HepG2 (cell line): Measurements from ENCODE around the gene DDX4. TPM values are rescaled to one million over a fixed set of nuclear protein-coding genes. Genes with fewer than 3 reads are reported as not detected.
"Not testable (repeated sequence)": the region's sequence is repeated elsewhere in the genome, so short reads cannot be mapped to it uniquely, and the experiment has no call there.

ENCODE experiments used
- ATAC-seq: fragments of 200-7000 bp; cut with Tn5 transposase; 3 replicates; pipeline ENCODE4 v1.9.1; 2020; ENCODE audit warnings: mild to moderate bottlenecking, moderate library complexity
- BruUV-seq: library from RNA; stranded (reverse); fragments of 400-500 nt; replicated peaks from 2 replicates; lab custom pipeline; 2021; lab: Mats Ljungman, UMichigan
- CTCF ChIA-PET: fragments of 300-600 bp; formaldehyde crosslinking; extraction: SDS; loops from one replicate; lab custom pipeline; 2021; ENCODE audit warnings: low total read pairs, inconsistent platforms, low intra/inter-chr PET ratio; lab: Yijun Ruan, JAX
- POLR2A ChIA-PET: fragments of 350-600 bp; sonication (Branson Sonifier 250); formaldehyde crosslinking; loops from one replicate; lab custom pipeline; 2020; ENCODE audit warnings: antibody characterized with exemption, inconsistent platforms; lab: Yijun Ruan, JAX
- DNase-seq: peaks from one replicate; pipeline ENCODE4 v3.0.0-alpha.2; 2015; ENCODE audit warnings: low spot score
- FAIRE-seq: peaks from 3 replicates; lab custom pipeline; 2011; peaks lifted over from hg19 to GRCh38; lab: Jason Lieb, UNC
- H2AFZ ChIP-seq: one replicate; pipeline ENCODE4 v1.6.1; 2011; ENCODE audit warnings: low read length, inconsistent platforms
- H3K27ac ChIP-seq: fragments of 300-600 bp; 3 replicates; pipeline ENCODE4 v1.8.0; 2011; ENCODE audit warnings: mixed run types, mild to moderate bottlenecking, mixed read lengths, low read length, inconsistent platforms; ENCODE audit not compliant: insufficient read depth; ENCODE audit errors: extremely low read length
- H3K27me3 ChIP-seq, 2 experiments: fragments of 200-600 bp in 1 of 2; 2 replicates in 1 of 2; 3 replicates in 1 of 2; pipeline versions ENCODE4 v1.6.0 to v1.8.0; 2011; ENCODE audit warnings: low read length in 2 of 2, mild to moderate bottlenecking in 2 of 2, moderate library complexity in 2 of 2, inconsistent platforms in 1 of 2; ENCODE audit not compliant: insufficient read depth in 2 of 2, control insufficient read depth in 1 of 2
- H3K36me3 ChIP-seq, 2 experiments: fragments of 200-600 bp in 1 of 2; replicated peaks in 1 of 2; 2 replicates in 1 of 2; 3 replicates in 1 of 2; pipeline versions ENCODE4 v1.5.1 to v1.8.0; 2011; ENCODE audit warnings: low read length in 2 of 2, inconsistent platforms in 1 of 2; ENCODE audit not compliant: insufficient read depth in 2 of 2, control insufficient read depth in 1 of 2
- H3K4me1 ChIP-seq: 2 replicates; pipeline ENCODE4 v1.5.1; 2012; ENCODE audit warnings: low read length, inconsistent platforms; ENCODE audit not compliant: insufficient read depth
- H3K4me2 ChIP-seq: 2 replicates; pipeline ENCODE4 v1.6.0; 2011; ENCODE audit warnings: low read depth, low read length, inconsistent platforms
- H3K4me3 ChIP-seq, 3 experiments: fragments of 200-600 bp in 1 of 3; sonication (generic), shearing (Covaris generic) in 1 of 3; replicated peaks in 1 of 3; 2 replicates each; pipeline ENCODE4 v1.5.1; 2011 to 2016; ENCODE audit warnings: low read length in 3 of 3, inconsistent platforms in 2 of 3, low read depth in 2 of 3, mild to moderate bottlenecking in 2 of 3, control low read depth in 1 of 3, mixed read lengths in 1 of 3; ENCODE audit not compliant: insufficient read depth in 1 of 3
- H3K79me2 ChIP-seq: one replicate; pipeline ENCODE4 v1.6.1; 2011; ENCODE audit warnings: low read length, inconsistent platforms; ENCODE audit not compliant: insufficient read depth
- H3K9ac ChIP-seq: 2 replicates; pipeline ENCODE4 v1.6.0; 2011; ENCODE audit warnings: mild to moderate bottlenecking, low read depth, low read length, inconsistent platforms; ENCODE audit not compliant: insufficient read depth
- H3K9me3 ChIP-seq: 2 replicates; pipeline ENCODE4 v1.5.1; 2012; ENCODE audit warnings: mild to moderate bottlenecking, low read length
- H4K20me1 ChIP-seq: 2 replicates; pipeline ENCODE4 v1.6.0; 2011; ENCODE audit warnings: inconsistent platforms, mild to moderate bottlenecking, low read length, moderate library complexity; ENCODE audit not compliant: insufficient read depth
- FOXA1 ChIP-seq, 2 experiments: fragments of 450-650 bp in 1 of 2; sonication (generic) in 1 of 2; formaldehyde crosslinking in 1 of 2; IDR thresholded peaks; 2 replicates each; pipeline versions ENCODE4 v1.4.0 to v1.6.1; 2016 to 2020; ENCODE audit warnings: missing genetic modification reagents in 1 of 2
- FOXA3 ChIP-seq: IDR thresholded peaks from 2 replicates; pipeline ENCODE4 v1.6.1; 2016; ENCODE audit warnings: missing genetic modification reagents, missing compliant biosample characterization
- ZMYM4 ChIP-seq: sonication (generic); formaldehyde crosslinking; IDR thresholded peaks from 2 replicates; pipeline ENCODE4 v1.8.1; 2023; ENCODE audit warnings: mild to moderate bottlenecking, missing genetic modification reagents
- WGBS: methylation state at CpG from one replicate; pipeline ENCODE4 v1.1.6; 2017; ENCODE audit warnings: low lambda C conversion rate; 5-methylcytosine and 5-hydroxymethylcytosine counted together
- in situ Hi-C: cut with HindIII; loops from 2 replicates; pipeline ENCODE4 v1.10.0; 2017; ENCODE audit warnings: low pct_unique_long_range_greater_than_20kb; ENCODE audit not compliant: extremely low pct_ligation_motif_present
- intact Hi-C: fragments of 100-400 bp; cut with micrococcal nuclease; formaldehyde crosslinking; loops from one replicate; pipeline ENCODE4 v1.10.0; 2022; ENCODE audit not compliant: unreplicated experiment
- polyA plus RNA-seq, 8 experiments: library from polyadenylated mRNA; depleted of rRNA in 3 of 8; stranded (reverse) in 7 of 8; unstranded in 1 of 8; fragments of >200 nt; fragmentation: Illumina TruSeq in 4 of 8; extraction: Trizol in 4 of 8; gene quantifications; 2 replicates each; pipeline versions ENCODE4 v1.2.1 to v1.2.3, GENCODE V29; 2011 to 2016; ENCODE audit warnings: low read depth in 4 of 8, missing spikeins in 1 of 8, mixed read lengths in 1 of 8; ENCODE audit not compliant: insufficient read depth in 1 of 8
- total RNA-seq, 5 experiments: library from RNA; depleted of rRNA; stranded (reverse); fragments of >200 nt; fragmentation: Illumina TruSeq; extraction: Trizol; gene quantifications; 2 replicates each; pipeline ENCODE4 v1.2.3, GENCODE V29; 2016; ENCODE audit warnings: low read depth in 1 of 5
- TF ChIP-seq, protein P1 (sequence below): sonication (generic); formaldehyde crosslinking; IDR thresholded peaks from 2 replicates; pipeline ENCODE4 v1.4.0; 2020; ENCODE audit warnings: missing genetic modification reagents

DDX4 gene
- total and polyA plus RNA-seq, 2 of the 13 experiments (the other 11 are each of a cell fraction or from before 2014, with no cell fraction given), result 0.05 TPM; not detected in 1

DNA sequence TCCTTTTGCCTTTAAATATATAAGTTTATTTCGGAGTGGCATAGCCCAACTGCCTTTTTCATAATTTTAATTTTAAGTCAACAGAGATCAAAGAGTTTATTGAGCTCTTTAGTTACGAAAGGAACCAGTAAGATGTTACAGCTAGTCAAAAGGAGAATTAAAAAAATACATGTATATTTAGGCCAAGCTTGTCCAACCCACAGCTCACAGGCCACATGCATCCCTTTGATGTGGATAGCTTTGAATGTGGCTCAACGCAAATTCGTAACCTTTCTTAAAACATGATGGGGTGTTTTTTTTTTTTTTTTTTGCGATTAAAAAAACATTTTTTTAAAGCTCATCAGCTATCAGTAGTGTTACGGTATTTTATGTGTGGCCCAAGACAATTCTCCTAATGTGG is 63.1 kb downstream of the DDX4 start (continued):
- TF ChIP-seq, protein P1, sequence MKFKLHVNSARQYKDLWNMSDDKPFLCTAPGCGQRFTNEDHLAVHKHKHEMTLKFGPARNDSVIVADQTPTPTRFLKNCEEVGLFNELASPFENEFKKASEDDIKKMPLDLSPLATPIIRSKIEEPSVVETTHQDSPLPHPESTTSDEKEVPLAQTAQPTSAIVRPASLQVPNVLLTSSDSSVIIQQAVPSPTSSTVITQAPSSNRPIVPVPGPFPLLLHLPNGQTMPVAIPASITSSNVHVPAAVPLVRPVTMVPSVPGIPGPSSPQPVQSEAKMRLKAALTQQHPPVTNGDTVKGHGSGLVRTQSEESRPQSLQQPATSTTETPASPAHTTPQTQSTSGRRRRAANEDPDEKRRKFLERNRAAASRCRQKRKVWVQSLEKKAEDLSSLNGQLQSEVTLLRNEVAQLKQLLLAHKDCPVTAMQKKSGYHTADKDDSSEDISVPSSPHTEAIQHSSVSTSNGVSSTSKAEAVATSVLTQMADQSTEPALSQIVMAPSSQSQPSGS (CRISPR knock-in tag), result no peak

DNA sequence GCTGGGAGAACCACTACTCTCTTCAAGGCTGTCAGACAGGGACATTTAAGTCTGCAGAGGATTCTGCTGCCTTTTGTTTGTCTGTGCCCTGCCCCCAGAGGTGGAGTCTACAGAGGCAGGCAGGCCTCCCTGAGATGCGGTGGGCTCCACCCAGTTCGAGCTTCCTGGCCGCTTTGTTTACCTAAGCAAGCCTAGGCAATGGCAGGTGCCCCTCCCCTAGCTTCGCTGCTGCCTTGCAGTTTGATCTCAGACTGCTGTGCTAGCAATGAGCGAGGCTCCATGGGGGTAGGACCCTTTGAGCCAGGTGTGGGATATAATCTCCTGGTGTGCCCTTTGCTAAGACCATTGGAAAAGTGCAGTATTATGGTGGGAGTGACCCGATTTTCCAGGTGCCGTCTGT is 71.0 kb downstream of the DDX4 start:
- FAIRE-seq; H3K27ac ChIP-seq; H3K27me3 ChIP-seq; H3K9ac ChIP-seq; H3K36me3 ChIP-seq; in situ Hi-C loops; H3K4me1 ChIP-seq; H3K79me2 ChIP-seq; ATAC-seq; H3K4me2 ChIP-seq; intact Hi-C loops; BruUV-seq; H2AFZ ChIP-seq; H3K9me3 ChIP-seq; CTCF ChIA-PET; H4K20me1 ChIP-seq; POLR2A ChIA-PET; H3K4me3 ChIP-seq; TF ChIP-seq FOXA1 (IDR thresholded peaks at IDR 0.05): not testable (repeated sequence)
- WGBS, result no CpG with 5 or more reads among the region's 7 CpGs
- peak; percentile 24 for DNase-seq
- TF ChIP-seq ZMYM4 (CRISPR knock-in tag) (peak; percentile 44; the same call in 1 of the 2 replicates), FOXA3 (CRISPR knock-in tag) (0 out of 2 replicates have a peak, but pooled peaks have one; percentile 23), FOXA1 (CRISPR knock-in tag; IDR thresholded peaks at IDR 0.05) (peak; percentile 80)

DNA sequence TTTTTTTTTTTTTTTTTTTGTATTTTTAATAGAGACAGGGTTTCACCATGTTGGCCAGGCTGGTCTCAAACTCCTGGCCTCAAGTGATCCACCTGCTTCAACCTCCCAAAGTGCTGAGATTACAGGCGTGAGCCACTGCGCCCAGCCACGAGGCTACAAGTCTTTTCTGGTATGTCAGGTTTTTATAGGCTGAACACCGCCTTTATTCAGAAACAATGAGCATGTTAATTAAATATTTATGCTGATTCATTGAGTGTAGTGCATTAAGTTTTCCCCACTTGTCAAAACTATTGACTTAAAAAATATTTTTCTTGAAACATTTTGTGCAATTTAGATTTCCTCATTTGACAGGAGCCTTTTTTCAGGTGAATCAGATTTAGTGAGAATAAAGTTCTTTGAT is 78.1 kb downstream of the DDX4 start:
- H4K20me1 ChIP-seq, intact Hi-C loops, H3K79me2 ChIP-seq, H3K36me3 ChIP-seq, in situ Hi-C loops, BruUV-seq, H2AFZ ChIP-seq, DNase-seq, POLR2A ChIA-PET, FAIRE-seq, H3K9me3 ChIP-seq, H3K4me3 ChIP-seq, H3K4me1 ChIP-seq, H3K27ac ChIP-seq, H3K9ac ChIP-seq, CTCF ChIA-PET, H3K4me2 ChIP-seq, H3K27me3 ChIP-seq, ATAC-seq: not testable (repeated sequence)
- 78% methylated on average over 4 of the region's 4 CpGs for WGBS
